HG03025 (cell line): Measurements from ENCODE around the gene MRPL37.
"Not testable (repeated sequence)": the region's sequence is repeated elsewhere in the genome, so short reads cannot be mapped to it uniquely, and the experiment has no call there.

Experiments
- ATAC-seq: cut with Tn5 transposase; IDR thresholded peaks from one replicate; pipeline ENCODE4 v1.9.1; 2021; ENCODE audit warnings: mild to moderate bottlenecking, moderate library complexity; ENCODE audit not compliant: unreplicated experiment, low FRiP score

Gene MRPL37

DNA sequence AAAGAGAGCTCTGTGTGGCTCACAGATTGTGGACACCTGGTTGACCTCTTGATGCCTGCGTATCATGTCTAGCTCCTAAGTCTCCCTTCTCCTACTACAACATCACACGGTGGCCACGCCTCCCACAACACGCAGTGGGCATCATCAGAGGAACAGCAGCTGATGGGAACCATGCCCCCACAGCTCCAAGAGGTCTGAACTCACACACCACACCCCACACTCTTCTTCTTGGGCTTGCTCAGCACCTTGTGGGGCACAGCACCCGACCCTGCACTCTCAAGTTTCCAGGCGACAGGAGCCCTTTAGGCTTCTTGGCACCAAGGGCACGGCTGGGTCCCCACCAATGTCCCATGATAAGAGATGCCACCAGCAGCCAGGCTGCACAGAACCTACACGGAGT lies 28.4 kb upstream of the MRPL37 start:
- ATAC-seq, result no peak

DNA sequence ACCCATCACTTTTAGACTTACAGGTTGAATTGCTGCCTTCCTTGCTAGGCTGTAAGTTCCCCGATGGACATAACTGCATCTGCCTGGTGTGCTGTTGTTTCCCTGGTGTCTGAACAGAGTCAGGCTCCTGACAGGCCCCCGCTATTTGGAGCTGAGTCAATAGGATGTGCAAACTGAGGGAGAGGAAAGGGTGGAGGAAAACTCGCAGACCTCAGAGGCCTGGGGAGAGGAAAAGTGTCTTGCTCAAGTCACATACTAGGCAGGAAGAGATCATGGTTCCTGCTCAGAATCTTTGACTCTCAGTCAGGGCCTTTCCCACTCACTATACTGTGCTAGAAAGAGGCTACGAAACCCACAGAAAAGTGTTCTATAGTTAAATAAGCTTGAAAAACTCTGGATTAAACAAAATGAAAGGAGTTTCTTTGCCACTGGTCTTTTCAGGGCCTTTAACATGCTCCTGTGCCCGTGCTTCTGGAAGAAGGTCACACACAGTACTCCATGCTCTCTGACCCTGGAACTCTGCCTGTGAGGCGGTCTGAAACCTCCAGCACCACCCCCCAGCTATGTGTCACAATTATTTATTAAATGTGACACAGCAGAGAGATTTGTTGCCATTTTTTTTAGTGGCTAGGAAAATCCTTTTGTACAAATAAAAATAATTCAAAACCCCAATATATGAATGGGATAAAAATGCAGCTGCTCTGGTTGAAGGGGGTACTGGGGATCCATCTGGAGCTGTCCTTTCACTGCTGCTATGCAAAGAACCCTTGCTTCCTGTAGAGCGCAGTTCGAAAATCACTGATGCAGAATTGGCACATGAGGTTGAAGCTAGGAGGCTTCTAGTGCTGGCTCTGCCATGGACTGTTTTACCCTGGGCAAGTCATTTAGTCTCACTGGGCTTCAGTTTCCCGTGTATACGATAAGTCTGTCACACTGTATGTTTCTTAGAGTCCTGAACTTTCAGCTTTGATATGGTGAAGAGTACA lies 27.1 kb upstream of the MRPL37 start:
- ATAC-seq, result no peak

DNA sequence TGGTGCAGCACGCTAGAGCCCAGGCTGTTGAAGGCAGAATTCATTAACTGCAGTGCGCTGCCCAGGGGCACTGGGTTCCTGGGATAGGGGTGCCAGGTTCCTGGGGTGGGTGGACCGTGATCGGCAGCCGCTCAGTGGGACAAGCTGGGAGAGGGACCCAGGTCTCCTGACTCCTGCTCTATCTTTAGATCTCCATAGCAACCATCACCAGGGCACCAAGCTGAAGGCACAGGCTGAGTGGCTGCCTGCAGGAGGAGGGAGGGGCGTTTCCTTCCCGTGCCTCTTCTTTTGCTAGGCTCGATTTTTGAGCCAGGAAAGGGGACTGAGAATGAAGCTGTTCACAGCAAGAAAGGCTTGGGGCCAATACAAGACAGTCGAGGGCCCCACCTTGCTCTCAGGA lies 26.3 kb upstream of the MRPL37 start:
- no peak for ATAC-seq

DNA sequence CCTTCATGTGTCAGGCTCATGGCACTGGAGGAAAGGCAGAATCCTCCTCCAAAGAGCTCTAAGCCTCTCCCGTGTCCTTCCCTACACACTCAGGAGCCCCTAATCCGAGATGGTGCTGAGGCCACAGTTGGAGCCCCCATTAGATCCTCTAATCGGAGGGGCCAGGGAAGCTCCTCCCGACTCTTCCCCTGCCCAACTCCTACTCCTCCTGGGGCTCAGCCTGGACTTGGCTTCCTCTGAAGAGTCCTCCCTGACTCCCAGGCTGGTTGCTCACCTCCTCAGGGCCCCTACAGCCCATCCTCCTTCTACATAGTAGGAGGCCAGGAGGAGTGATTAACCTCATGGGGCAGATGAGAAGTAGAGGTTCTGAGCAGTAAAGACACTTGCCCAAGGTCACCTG lies 25.9 kb upstream of the MRPL37 start:
- no peak for ATAC-seq

DNA sequence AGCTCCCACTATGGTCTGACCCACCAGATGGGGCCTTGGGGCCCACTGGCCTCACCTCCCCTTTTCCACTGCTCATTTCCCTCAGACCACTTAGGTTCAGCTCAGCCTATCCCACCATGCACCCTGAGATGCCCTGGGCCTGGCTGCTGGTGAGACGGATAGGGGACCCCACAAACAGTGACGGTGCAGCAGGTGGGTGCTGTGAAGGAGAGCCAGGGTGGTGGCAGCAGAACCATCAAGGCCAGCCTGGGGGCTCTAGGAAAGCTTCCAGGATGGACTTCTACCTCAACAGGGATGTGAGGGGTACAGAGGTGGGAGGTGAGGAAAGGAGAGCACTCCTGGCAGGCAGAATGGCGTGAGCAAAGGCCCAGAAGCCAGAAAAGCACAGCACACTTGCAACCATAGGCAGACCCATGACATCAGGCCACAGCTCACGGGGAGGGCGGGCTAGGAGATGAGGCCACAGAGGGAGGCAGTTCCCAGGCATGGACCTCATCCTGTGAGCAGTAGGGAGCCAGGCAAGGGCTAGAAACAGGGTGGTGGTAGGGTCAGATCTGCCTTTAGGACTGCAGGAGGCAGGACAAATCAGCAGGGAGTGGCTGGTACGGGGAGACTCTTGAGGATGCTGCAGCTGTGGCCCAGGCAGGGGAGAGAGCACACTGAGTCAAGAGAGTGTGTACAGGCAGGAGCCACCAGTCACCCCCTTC lies 23.2 kb upstream of the MRPL37 start:
- ATAC-seq, result no peak

DNA sequence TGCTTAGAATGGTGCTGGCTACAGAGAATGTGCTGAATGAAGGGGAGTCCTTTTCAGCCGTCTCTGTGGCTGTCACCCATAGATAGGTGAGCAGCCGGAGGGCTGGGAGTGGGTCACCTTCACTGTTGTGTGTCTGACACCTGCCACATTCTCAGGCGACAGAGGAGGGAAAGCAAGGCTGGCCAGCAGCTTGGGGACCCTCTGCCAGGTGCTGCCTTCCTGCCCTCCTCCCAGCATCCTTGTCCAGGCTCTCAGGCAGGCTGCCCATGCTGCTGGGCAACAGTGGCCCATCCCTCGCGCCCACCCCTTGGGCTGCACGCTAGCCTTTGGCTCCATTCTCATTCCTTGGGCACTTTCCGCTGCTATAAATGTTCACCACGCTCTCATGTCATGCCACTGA lies 22.2 kb upstream of the MRPL37 start:
- ATAC-seq, result no peak

DNA sequence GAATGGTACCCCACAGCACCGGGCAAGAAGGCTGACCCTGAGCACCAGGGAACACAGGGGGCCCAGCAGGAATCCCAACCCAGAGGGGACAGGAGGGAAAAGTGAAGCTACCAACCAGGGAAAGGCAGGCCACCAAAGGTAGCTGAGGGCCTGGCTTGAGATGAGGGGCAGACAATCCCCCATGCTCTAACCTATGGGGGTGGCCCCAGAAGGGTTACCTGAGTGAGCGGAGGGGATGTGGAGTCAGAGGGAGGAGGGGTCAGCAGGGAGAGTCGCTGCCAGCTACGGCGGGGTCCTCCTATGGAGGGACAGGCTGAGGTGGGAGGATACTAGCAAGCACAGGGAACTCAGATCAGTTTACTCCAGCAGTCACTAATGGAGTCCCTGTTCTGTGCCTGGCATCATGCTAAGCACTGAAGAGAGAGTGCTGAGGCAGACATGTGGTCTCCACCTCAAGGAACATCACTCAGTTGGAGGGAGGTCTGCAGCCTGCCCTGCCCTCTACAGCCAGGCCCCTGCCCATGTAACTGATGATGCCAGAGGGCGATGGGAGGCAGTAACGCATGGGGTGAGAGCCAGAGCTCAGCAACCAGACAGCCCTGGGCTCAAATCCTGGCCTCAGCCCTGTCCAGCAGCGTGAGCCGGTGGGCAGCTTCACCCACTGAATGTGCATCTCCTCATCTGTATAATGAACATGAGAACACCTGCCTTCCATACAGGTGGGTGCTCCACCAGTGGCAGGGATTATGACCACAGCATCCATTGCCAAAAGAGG lies 21.5 kb upstream of the MRPL37 start:
- no peak for ATAC-seq

DNA sequence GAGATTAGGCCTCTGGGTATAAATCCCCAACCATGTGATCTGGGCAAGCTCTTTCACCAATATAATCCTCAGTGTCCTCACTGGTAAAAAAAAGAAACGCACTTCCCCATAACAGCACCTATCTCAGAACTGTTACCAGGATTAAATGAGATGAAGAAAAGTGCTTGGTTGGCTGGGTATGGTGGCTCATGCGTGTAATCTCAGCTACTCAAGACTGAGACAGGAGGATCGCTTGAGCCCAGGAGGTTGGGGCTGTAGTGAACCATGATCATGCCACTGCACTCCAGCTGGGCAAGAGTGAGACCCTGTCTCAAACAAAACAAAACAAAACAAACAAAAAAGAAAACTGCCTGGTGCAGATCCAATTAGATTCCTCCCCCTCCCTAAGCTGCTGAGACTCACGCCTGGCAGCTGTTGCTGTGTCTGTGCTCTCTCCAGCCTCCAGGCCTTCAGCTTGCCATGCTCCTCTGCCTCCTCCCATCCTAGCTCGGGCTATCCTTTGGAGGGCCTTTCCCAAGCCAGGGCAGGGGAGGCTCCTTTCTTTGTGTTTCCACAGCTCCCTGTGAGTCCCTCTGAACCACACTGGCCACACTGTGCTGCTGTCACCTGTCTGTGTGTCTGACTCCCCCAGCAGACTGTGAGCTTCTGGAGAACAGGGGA lies 19.1 kb upstream of the MRPL37 start:
- no peak for ATAC-seq

DNA sequence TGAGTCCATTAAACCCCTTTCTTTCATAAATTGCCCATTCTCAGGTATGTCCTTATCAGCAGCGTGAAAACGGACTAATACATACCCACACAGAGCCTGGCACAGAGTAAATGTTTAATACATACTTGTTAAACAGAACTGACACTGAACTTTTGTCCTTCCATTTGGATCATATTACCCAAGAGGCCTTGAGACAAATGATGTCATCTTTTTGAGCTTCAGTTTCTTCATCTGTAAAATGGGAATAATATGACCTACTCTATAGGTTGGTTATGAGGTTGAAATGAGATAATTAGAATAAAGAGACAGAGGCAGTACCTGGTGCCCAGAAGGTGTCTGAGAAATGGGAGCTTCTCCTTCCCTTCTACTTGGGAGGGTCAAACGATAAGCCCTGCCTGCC lies 13.9 kb upstream of the MRPL37 start:
- no peak for ATAC-seq

DNA sequence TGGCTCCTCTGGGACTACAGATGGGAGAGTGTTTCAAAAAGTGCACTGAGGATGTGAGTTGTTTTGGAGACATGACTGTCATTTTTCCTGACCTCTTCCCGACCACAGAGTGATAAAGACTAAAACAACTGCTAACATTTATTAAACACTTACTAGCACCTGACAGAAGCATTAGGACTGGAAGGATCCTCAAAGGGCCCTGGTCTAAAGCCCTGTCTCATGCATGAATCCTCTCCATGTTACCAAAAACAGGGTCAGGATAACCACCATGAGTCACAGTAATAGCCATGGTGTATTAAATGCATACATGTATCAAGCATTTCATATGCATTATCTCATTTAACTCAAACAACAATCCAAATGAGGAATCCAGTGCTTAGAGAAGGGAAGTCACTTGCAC lies 11.7 kb upstream of the MRPL37 start:
- no peak for ATAC-seq

DNA sequence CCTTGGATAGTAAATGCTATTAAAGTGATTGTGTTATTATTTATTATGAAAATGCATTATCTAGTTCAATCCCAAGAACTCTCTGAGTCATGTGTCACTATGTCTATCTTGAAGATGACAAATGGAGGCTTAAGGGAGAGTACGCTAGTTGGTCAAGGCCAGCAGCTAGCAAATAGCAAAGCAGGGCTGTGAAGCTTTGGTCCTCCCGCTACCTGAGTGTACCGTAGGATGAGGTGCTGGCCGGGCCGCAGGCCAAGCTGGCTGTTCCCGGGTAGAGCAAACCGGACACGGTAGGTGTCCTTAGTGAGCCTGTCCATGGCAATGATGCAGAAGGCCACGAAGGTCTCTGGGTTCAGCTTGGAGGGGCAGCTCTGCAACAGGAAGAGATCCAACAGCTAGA lies 9.4 kb upstream of the MRPL37 start:
- no peak for ATAC-seq

DNA sequence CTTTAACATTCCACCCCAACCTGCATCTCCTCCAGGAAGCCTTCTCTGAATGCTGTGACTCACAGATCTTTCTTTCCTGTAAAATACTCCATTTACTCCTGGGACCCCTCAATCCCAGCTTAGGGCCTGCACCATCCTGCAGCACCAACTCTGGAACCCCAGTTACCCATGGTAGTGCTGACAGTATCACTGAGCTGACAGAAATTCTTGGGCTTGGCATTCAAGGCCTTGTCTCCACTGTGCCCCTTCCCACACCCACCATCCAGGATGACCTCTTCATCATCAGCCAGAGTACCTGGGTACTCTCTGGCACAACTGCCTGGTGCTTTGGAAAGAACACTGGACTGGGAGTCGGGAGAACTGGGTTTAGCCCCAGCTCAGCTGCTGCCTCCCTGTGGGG lies 8.4 kb upstream of the MRPL37 start:
- no peak for ATAC-seq

DNA sequence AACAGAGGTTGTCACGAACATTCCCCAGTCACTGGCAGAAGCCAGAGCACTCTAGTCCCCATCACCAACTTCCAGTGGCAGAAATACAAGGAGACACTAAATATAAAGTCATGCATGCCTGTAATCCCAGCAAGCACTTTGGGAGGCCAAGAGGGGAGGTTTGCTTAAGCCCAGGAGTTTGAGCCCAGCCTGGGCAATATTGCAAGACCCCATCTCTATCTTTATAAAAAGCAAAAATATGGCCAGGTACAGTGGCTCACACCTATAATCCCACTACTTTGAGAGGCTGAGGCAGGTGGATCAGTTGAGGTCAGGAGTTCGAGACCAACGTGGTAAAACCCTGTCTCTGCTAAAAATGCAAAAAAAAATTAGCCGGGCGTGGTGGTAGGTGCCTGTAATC lies 6.5 kb upstream of the MRPL37 start:
- no peak for ATAC-seq

DNA sequence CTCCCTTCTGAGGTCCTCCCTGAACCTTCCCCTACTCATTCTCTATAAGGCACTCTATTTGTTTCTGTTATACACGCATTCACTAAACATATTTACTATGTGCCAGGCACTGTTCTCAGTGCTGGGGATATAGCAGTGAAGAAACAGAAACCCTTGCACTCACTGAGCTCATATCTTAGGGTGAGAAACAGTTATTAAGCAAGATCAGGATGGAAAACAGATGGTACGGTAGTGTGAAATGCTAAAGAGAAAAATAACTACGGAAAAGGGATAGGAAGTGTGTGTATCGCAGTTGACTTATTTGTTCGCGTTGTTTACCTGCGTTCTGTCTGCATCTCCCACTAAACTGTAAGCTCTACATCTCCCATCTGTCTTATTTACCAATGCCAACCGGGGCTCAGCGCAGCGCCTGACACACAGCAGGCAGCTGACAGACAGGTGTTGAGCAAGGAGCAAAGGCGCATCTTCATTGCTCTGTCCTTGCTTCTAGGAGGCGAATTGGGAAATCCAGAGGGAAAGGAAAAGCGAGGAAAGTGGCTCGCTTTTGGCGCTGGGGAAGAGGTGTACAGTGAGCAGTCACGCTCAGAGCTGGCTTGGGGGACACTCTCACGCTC lies 709 bp upstream of the MRPL37 start:
- no peak for ATAC-seq

DNA sequence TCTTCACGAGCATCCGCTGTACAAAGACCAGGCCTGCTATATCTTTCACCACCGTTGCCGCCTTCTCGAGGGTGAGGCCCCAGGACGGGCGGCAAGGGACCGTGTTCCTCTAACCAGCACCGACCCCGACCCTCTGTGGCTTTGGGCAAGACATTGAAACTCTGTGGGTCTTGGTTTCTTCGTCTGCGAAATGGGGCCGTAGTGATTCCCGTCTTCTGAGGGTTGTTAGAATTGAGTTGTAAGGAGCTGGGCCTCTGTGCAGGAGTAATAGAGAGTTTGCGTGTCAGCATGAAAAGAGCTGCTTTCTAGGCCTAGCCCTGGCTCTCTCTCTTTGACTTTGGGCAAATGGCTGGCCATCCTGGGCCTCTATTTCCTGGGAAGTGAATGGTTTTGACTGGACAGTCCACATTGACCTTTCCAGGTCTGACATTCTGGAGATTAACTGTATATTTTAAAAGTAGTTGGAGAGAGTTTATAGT lies 591 bp downstream of the MRPL37 start:
- no peak for ATAC-seq

DNA sequence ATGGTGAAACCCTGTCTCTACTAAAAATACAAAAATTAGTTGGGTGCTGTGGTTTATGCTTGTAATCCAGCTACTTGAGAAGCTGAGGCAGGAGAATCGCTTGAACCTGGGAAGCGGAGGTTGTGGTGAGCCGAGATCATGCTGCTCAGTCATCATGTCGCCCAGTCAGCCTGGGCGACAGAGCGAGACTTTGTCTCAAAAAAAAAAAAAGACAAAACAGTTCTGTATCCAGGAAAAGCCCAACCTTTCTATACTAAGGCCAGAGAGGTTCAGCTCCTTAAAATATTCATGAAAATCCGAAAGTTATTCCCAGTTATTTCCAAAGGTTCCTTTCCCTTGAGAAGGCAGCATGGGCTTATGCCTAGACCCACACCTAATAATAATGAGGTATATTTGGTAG lies 4.2 kb downstream of the MRPL37 start:
- ATAC-seq, result no peak

DNA sequence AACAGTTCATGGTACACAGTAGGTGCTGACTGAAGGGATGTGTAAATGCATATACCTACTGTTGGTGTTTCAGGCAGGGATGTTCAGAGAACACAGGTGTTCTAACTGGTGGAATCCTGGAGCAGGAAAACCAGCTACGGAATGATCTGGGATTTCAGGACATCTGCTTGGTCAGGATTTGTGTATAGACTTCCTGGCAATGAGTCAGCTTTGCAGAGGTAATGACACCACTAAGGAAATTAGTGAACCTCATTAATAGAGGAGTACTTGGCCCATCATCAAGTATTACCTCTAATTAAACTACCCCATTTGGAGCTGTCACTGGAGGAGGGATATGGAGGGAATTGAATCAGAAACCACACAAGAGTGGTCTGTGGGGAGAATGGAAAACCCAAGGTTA lies 7.3 kb downstream of the MRPL37 start:
- no peak for ATAC-seq

DNA sequence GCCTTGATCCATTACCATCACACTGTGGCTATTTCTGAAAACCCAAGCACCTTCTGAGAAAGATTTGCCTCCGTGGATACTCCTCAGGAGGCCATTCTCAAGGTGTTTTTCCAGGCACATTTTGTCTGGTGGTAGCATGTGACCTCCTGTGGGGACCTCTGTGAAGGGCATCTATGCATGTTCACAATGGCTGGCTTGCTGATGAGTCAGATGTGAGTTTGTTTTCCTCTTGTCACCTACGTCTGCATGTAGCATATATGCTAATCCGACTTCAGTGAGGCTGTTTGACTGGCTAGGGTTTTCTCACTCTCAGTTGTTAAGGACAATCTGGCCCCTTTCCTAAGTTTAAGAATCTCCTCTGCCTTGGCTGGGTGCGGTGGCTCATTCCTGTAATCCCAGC lies 7.9 kb downstream of the MRPL37 start:
- ATAC-seq, result not testable (repeated sequence)

DNA sequence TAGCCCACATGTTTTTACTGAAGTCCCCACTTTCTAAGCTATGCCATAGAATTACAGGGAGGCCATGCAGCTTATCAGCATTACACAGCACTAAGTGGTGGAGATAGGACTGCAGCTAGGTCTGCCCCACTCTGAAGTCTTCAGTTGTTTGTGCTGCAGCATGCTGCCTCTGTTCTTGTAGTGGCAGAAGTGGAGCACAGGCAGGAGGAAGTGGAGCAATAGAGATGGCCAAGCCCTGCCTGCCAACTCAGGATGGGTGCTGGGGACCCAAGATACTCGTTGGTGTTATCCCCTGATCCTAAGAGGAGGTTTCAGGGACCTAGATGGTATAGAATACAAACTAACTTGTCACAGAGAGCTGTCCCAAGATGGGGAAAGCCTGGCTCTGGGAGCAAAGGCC lies 12.9 kb downstream of the MRPL37 start:
- ATAC-seq, result no peak

DNA sequence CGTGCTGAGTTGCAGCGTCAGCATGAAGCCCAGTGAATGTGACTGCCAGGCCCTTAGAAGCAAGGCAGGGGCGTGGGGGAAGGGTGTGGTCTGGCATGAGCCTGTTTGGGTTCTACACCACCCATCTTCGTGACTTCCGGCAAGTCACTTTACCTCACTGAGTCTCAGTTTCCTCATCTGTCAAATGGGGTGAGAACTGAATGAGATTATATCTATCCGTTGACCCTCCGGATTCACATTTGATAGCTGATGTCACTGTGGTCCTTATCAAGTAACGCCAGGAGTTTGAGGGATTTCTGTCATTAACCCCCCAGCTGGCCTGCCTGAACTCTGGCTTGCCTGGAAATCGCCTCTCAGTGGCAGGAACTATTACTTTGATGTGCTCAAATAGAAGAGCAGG lies 15.6 kb downstream of the MRPL37 start:
- no peak for ATAC-seq
